ENCODE data around the gene PTPRE.

The PTPRE gene

GRCh38 chr10:128109707-128110106, 202.8 kb downstream of the PTPRE start:
- no peak for DNase-seq
- no peaks in the 10 kb centered on the region for H3K27me3 ChIP-seq (ENCODE audit: insufficient read depth, low read depth, severe bottlenecking)
- H3K9me3 ChIP-seq (ENCODE audit: severe bottlenecking): no peaks in the 10 kb centered on the region
- peaks cover 100% of the 10 kb centered on the region for H3K36me3 ChIP-seq
- TF ChIP-seq CTCF (IDR thresholded peaks at IDR 0.05; ENCODE audit: low read depth, low read length): no peak
- H3K4me3 ChIP-seq (ENCODE audit: low read depth, low read length): no peak overlapping the region
- no peak overlapping the region for H3K27ac ChIP-seq

- Histone ChIP-seq H3K27me3 (ENCODE audit: insufficient read depth, low read depth, severe bottlenecking) (no peaks in the 10 kb centered on the region), H3K4me3 (ENCODE audit: low read depth, low read length) (no peak overlapping the region), H3K36me3 (peaks cover 100% of the 10 kb centered on the region), H3K9me3 (ENCODE audit: severe bottlenecking) (no peaks in the 10 kb centered on the region), H3K27ac (no peak overlapping the region)
- no peak for TF ChIP-seq CTCF (IDR thresholded peaks at IDR 0.05; ENCODE audit: low read depth, low read length)
- no peak for DNase-seq
Observed at GRCh38 chr10:128110339-128110738, 203.4 kb downstream of the PTPRE start.

- Histone ChIP-seq H3K27ac (no peak overlapping the region), H3K36me3 (peaks cover 100% of the 10 kb centered on the region), H3K9me3 (ENCODE audit: severe bottlenecking) (no peaks in the 10 kb centered on the region), H3K27me3 (ENCODE audit: insufficient read depth, low read depth, severe bottlenecking) (no peaks in the 10 kb centered on the region), H3K4me3 (ENCODE audit: low read depth, low read length) (no peak overlapping the region)
- DNase-seq: no peak
- no peak for TF ChIP-seq CTCF (IDR thresholded peaks at IDR 0.05; ENCODE audit: low read depth, low read length)
Observed at GRCh38 chr10:128111696-128112095, 204.8 kb downstream of the PTPRE start.

GRCh38 chr10:128113026-128113425, 206.1 kb downstream of the PTPRE start:
- Histone ChIP-seq H3K36me3 (peaks cover 100% of the 10 kb centered on the region), H3K4me3 (ENCODE audit: low read depth, low read length) (no peak overlapping the region), H3K9me3 (ENCODE audit: severe bottlenecking) (no peaks in the 10 kb centered on the region), H3K27ac (no peak overlapping the region), H3K27me3 (ENCODE audit: insufficient read depth, low read depth, severe bottlenecking) (no peaks in the 10 kb centered on the region)
- no peak for DNase-seq
- TF ChIP-seq CTCF (IDR thresholded peaks at IDR 0.05; ENCODE audit: low read depth, low read length): no peak

GRCh38 chr10:128114901-128115300, 208.0 kb downstream of the PTPRE start:
- no peaks in the 10 kb centered on the region for H3K9me3 ChIP-seq (ENCODE audit: severe bottlenecking)
- no peak overlapping the region for H3K4me3 ChIP-seq (ENCODE audit: low read depth, low read length)
- H3K27me3 ChIP-seq (ENCODE audit: insufficient read depth, low read depth, severe bottlenecking): no peaks in the 10 kb centered on the region
- H3K36me3 ChIP-seq: peaks cover 100% of the 10 kb centered on the region
- no peak overlapping the region for H3K27ac ChIP-seq
- no peak for TF ChIP-seq CTCF (IDR thresholded peaks at IDR 0.05; ENCODE audit: low read depth, low read length)
- no peak for DNase-seq

GRCh38 chr10:128115356-128115755, 208.5 kb downstream of the PTPRE start:
- Histone ChIP-seq H3K36me3 (peaks cover 100% of the 10 kb centered on the region), H3K27me3 (ENCODE audit: insufficient read depth, low read depth, severe bottlenecking) (no peaks in the 10 kb centered on the region), H3K9me3 (ENCODE audit: severe bottlenecking) (no peaks in the 10 kb centered on the region), H3K4me3 (ENCODE audit: low read depth, low read length) (no peak overlapping the region), H3K27ac (no peak overlapping the region)
- TF ChIP-seq CTCF (IDR thresholded peaks at IDR 0.05; ENCODE audit: low read depth, low read length): no peak
- DNase-seq: no peak
